ENCODE measurements around the gene ZNF778. TPM values are rescaled to one million over a fixed set of nuclear protein-coding genes. Genes with fewer than 3 reads are reported as not detected.

The ZNF778 gene
- total and polyA plus RNA-seq, 2 of the 8 experiments (the other 6 are each of a cell fraction or from before 2014, with no cell fraction given) = 9.5 to 21.9 TPM

- TF ChIP-seq CHD7 (IDR thresholded peaks at IDR 0.05; ENCODE audit: insufficient replicate concordance, low read length) = no peak
- TF ChIP-seq BACH1 (IDR thresholded peaks at IDR 0.05; ENCODE audit: low read length) = no peak
- no peak for TF ChIP-seq CREB1 (IDR thresholded peaks at IDR 0.05)
- no peak for TF ChIP-seq KDM1A (IDR thresholded peaks at IDR 0.05; ENCODE audit: borderline replicate concordance, low read length)
- no peak for TF ChIP-seq HDAC2 (IDR thresholded peaks at IDR 0.05; ENCODE audit: borderline replicate concordance in 1 of 2, low read depth in 2 of 2, low read length in 2 of 2)
- no peak for TF ChIP-seq CEBPB (IDR thresholded peaks at IDR 0.05; ENCODE audit: low read depth, low read length)
- no peak for TF ChIP-seq POLR2A (IDR thresholded peaks at IDR 0.05; ENCODE audit: control extremely low read depth in 1 of 2, low read depth in 2 of 2, low read length in 2 of 2)
- no peak for TF ChIP-seq SP2 (IDR thresholded peaks at IDR 0.05; ENCODE audit: low read length)
- no peak for TF ChIP-seq RXRA (IDR thresholded peaks at IDR 0.05; ENCODE audit: insufficient read depth, low read depth, low read length)
- TF ChIP-seq MAFK (IDR thresholded peaks at IDR 0.05; ENCODE audit: low read depth, low read length) = no peak
- no peak for TF ChIP-seq JUN (IDR thresholded peaks at IDR 0.05; ENCODE audit: low read depth, low read length)
- no peak for TF ChIP-seq ZNF274 (IDR thresholded peaks at IDR 0.05; ENCODE audit: borderline replicate concordance, extremely low read depth, low read length)
- no peak for TF ChIP-seq GABPA (IDR thresholded peaks at IDR 0.05; ENCODE audit: borderline replicate concordance, insufficient read depth, low read length)
- TF ChIP-seq CBX8 (IDR thresholded peaks at IDR 0.05; ENCODE audit: borderline replicate concordance, low read depth, low read length) = no peak
Measured at GRCh38 chr16:89184677-89184932, 32.9 kb upstream of the ZNF778 start (continued).
